GM23338 (cell line): ENCODE data around the gene CNN3. TPM values are rescaled to one million over a fixed set of nuclear protein-coding genes. Genes with fewer than 3 reads are reported as not detected.

Experiments
- ATAC-seq: fragments of 200-7000 bp; cut with Tn5 transposase; 3 replicates; pipeline ENCODE4 v1.9.1; 2020
- DNase-seq: peaks from one replicate; pipeline ENCODE4 v3.0.0-alpha.2; 2015; ENCODE audit warnings: low spot score
- H2AFZ ChIP-seq: fragments of 200-600 bp; sonication (generic); 2 replicates; pipeline ENCODE4 v1.8.0; 2016; ENCODE audit warnings: antibody characterized with exemption, mild to moderate bottlenecking, moderate library complexity
- H3F3A ChIP-seq: fragments of 200-600 bp; sonication (generic); replicated peaks from 2 replicates; pipeline ENCODE4 v1.8.0; 2017; ENCODE audit warnings: antibody characterized with exemption, mixed run types, low read depth
- H3K27ac ChIP-seq: fragments of 200-600 bp; sonication (generic); 2 replicates; pipeline ENCODE4 v1.6.1; 2016; ENCODE audit warnings: low read depth
- H3K27me3 ChIP-seq: fragments of 200-600 bp; sonication (generic); 2 replicates; pipeline ENCODE4 v1.8.0; 2016; ENCODE audit warnings: mild to moderate bottlenecking, mixed run types, moderate library complexity; ENCODE audit not compliant: insufficient read depth
- H3K36me3 ChIP-seq: fragments of 200-600 bp; sonication (generic); 2 replicates; pipeline ENCODE4 v1.8.0; 2016; ENCODE audit warnings: mild to moderate bottlenecking; ENCODE audit not compliant: insufficient read depth
- H3K4me1 ChIP-seq: fragments of 200-600 bp; sonication (generic); 2 replicates; pipeline ENCODE4 v1.8.0; 2016; ENCODE audit warnings: mild to moderate bottlenecking, moderate library complexity; ENCODE audit not compliant: insufficient read depth
- H3K4me2 ChIP-seq: fragments of 200-600 bp; sonication (generic); 2 replicates; pipeline ENCODE4 v1.7.1; 2017; ENCODE audit warnings: mixed run types
- H3K4me3 ChIP-seq: fragments of 200-600 bp; sonication (generic); 2 replicates; pipeline ENCODE4 v1.6.1; 2016; ENCODE audit warnings: mixed run types
- H3K79me2 ChIP-seq: fragments of 200-600 bp; sonication (generic); replicated peaks from 2 replicates; pipeline ENCODE4 v1.8.0; 2017; ENCODE audit warnings: mild to moderate bottlenecking; ENCODE audit not compliant: insufficient read depth
- H3K9me2 ChIP-seq: fragments of 200-600 bp; sonication (generic); 2 replicates; pipeline ENCODE4 v1.8.0; 2017; ENCODE audit not compliant: insufficient read depth
- H4K20me1 ChIP-seq: fragments of 200-600 bp; sonication (generic); replicated peaks from 2 replicates; pipeline ENCODE4 v1.8.0; 2017; ENCODE audit warnings: mild to moderate bottlenecking; ENCODE audit not compliant: insufficient read depth
- H3K27ac Mint-ChIP-seq: 2 replicates; pipeline ENCODE4 v1.8.0; 2020; ENCODE audit warnings: inconsistent platforms, mild to moderate bottlenecking, moderate library complexity, mixed read lengths
- H3K27me3 Mint-ChIP-seq: 3 replicates; pipeline ENCODE4 v1.8.0; 2022; ENCODE audit warnings: low read depth, mild to moderate bottlenecking, moderate library complexity, mixed read lengths, inconsistent platforms; ENCODE audit not compliant: insufficient read depth, poor library complexity
- H3K36me3 Mint-ChIP-seq: 3 replicates; pipeline ENCODE4 v1.8.0; 2021; ENCODE audit warnings: low read depth, mild to moderate bottlenecking, inconsistent platforms, moderate library complexity, mixed read lengths
- H3K4me1 Mint-ChIP-seq: 3 replicates; pipeline ENCODE4 v1.8.0; 2020; ENCODE audit warnings: mild to moderate bottlenecking, inconsistent platforms, mixed read lengths
- H3K4me3 Mint-ChIP-seq: 3 replicates; pipeline ENCODE4 v1.8.0; 2021; ENCODE audit warnings: moderate library complexity, mild to moderate bottlenecking, inconsistent platforms, mixed read lengths
- H3K9me3 Mint-ChIP-seq: 3 replicates; pipeline ENCODE4 v1.8.0; 2020; ENCODE audit warnings: moderate library complexity, mild to moderate bottlenecking, inconsistent platforms, mixed read lengths
- CREB1 ChIP-seq: fragments of 250-450 bp; sonication (Bioruptor Pico); IDR thresholded peaks from 2 replicates; pipeline ENCODE4 v1.5.0; 2020; ENCODE audit warnings: low read depth, mild to moderate bottlenecking, moderate library complexity
- CTCF ChIP-seq, 2 experiments: fragments of 200-600 bp in 1 of 2; sonication (generic) in 1 of 2; conservative IDR thresholded peaks; 2 replicates each; pipeline versions ENCODE4 v1.5.1 to v1.6.1; 2016 to 2017; ENCODE audit warnings: antibody characterized with exemption in 2 of 2, low read depth in 2 of 2, mild to moderate bottlenecking in 2 of 2, moderate library complexity in 1 of 2
- ETS1 ChIP-seq: IDR thresholded peaks from 2 replicates; pipeline ENCODE4 v1.6.1; 2016; ENCODE audit warnings: antibody characterized with exemption
- EZH2 ChIP-seq: fragments of 200-600 bp; sonication (generic); IDR thresholded peaks from one replicate; pipeline ENCODE4 v1.8.0; 2017; ENCODE audit warnings: antibody characterized with exemption, mild to moderate bottlenecking, low read depth; ENCODE audit not compliant: unreplicated experiment
- EZH2phosphoT487 ChIP-seq: fragments of 200-600 bp; sonication (generic); IDR thresholded peaks from one replicate; pipeline ENCODE4 v1.8.1; 2018; ENCODE audit warnings: antibody characterized with exemption; ENCODE audit not compliant: unreplicated experiment
- JUNB ChIP-seq: IDR thresholded peaks from one replicate; pipeline ENCODE4 v1.6.1; 2016; ENCODE audit warnings: antibody characterized with exemption; ENCODE audit not compliant: unreplicated experiment
- NANOG ChIP-seq: IDR thresholded peaks from 2 replicates; pipeline ENCODE4 v1.6.1; 2016; ENCODE audit warnings: antibody characterized with exemption, borderline replicate concordance
- POLR2AphosphoS5 ChIP-seq: IDR thresholded peaks from 2 replicates; pipeline ENCODE4 v1.6.1; 2016; ENCODE audit warnings: antibody characterized with exemption, low read depth
- REST ChIP-seq: IDR thresholded peaks from one replicate; pipeline ENCODE4 v1.6.1; 2018; ENCODE audit warnings: antibody characterized with exemption; ENCODE audit not compliant: unreplicated experiment
- STAT1 ChIP-seq: IDR thresholded peaks from one replicate; pipeline ENCODE4 v1.6.1; 2016; ENCODE audit warnings: antibody characterized with exemption; ENCODE audit not compliant: unreplicated experiment
- ZNF114 ChIP-seq: fragments of 250-450 bp; sonication (Bioruptor Pico); IDR thresholded peaks from 2 replicates; pipeline ENCODE4 v1.5.0; 2020; ENCODE audit warnings: mild to moderate bottlenecking, moderate library complexity
- ZNF331 ChIP-seq: fragments of 250-450 bp; sonication (Bioruptor Pico); IDR thresholded peaks from 2 replicates; pipeline ENCODE4 v1.5.0; 2020; ENCODE audit warnings: low read depth, mild to moderate bottlenecking, moderate library complexity
- ZNF462 ChIP-seq: fragments of 250-450 bp; sonication (Bioruptor Pico); IDR thresholded peaks from 2 replicates; pipeline ENCODE4 v1.5.0; 2020; ENCODE audit warnings: mild to moderate bottlenecking, moderate library complexity
- polyA plus RNA-seq: library from polyadenylated mRNA; unstranded; fragments of >200 nt; fragmentation: Nextera tagmentation; extraction: Ambion mirVana; gene quantifications from 2 replicates; pipeline ENCODE4 v1.2.1, GENCODE V29; 2016
- total RNA-seq: library from RNA; depleted of rRNA; stranded (reverse); fragments of >200 nt; shearing (Covaris generic); gene quantifications from 2 replicates; pipeline ENCODE4 v1.2.3, GENCODE V29; 2014

The CNN3 gene
- total and polyA plus RNA-seq, 2 experiments from 2014 or later: 220 to 312 TPM

GRCh38 chr1:94863919-94864318 lies 63.0 kb downstream of the CNN3 start:
- H3K36me3 Mint-ChIP-seq: no peaks in the 10 kb centered on the region
- no peaks in the 10 kb centered on the region for H3K9me3 Mint-ChIP-seq
- Histone ChIP-seq H3K4me3 (no peak overlapping the region), H3K27me3 (no peaks in the 10 kb centered on the region), H3F3A (no peaks in the 10 kb centered on the region), H3K4me2 (peak overlapping the region; percentile 42), H2AFZ (no peak overlapping the region), H3K36me3 (no peaks in the 10 kb centered on the region), H3K9me2 (peaks cover 6% of the 10 kb centered on the region; the same call in 1 of the 2 replicates), H3K27ac (no peak overlapping the region), H4K20me1 (no peaks in the 10 kb centered on the region), H3K4me1 (peaks cover 41% of the 10 kb centered on the region), H3K79me2 (no peaks in the 10 kb centered on the region)
- ATAC-seq: peak; percentile 21
- DNase-seq: no peak
- H3K27ac Mint-ChIP-seq: 0 out of 2 replicates have a peak overlapping the region, but pooled peaks have one; percentile 40
- TF ChIP-seq NANOG: no peak
- TF ChIP-seq STAT1: no peak
- TF ChIP-seq ZNF331 (CRISPR knock-in tag): no peak
- no peak for TF ChIP-seq JUNB
- TF ChIP-seq CTCF (conservative IDR thresholded peaks at IDR 0.05; ENCODE audit: low read depth in 2 of 2): no peak
- TF ChIP-seq EZH2phosphoT487: no peak
- no peak for TF ChIP-seq CREB1 (CRISPR knock-in tag)
- no peak for TF ChIP-seq REST
- no peak for TF ChIP-seq ZNF114 (CRISPR knock-in tag)
- no peak for TF ChIP-seq EZH2
- TF ChIP-seq ETS1: no peak
- TF ChIP-seq ZNF462: no peak
- no peak for TF ChIP-seq POLR2AphosphoS5
- H3K4me1 Mint-ChIP-seq: peaks cover 63% of the 10 kb centered on the region
- H3K4me3 Mint-ChIP-seq: no peak overlapping the region
- H3K27me3 Mint-ChIP-seq: peaks cover 3% of the 10 kb centered on the region
